Measurements from ENCODE around the gene IL9R.
"Not testable (repeated sequence)": the region's sequence is repeated elsewhere in the genome, so short reads cannot be mapped to it uniquely, and the experiment has no call there.

- not testable (repeated sequence) for TF ChIP-seq CLOCK (CRISPR knock-in tag; IDR thresholded peaks at IDR 0.05; ENCODE audit: borderline replicate concordance); ZNF274 (IDR thresholded peaks at IDR 0.05; ENCODE audit: borderline replicate concordance, low read depth, low read length); ZNF311 (CRISPR knock-in tag; IDR thresholded peaks at IDR 0.05); ZNF512 (tag; IDR thresholded peaks at IDR 0.05); FOXP1 (CRISPR knock-in tag; IDR thresholded peaks at IDR 0.05); CTCF (IDR thresholded peaks at IDR 0.05 in 2 of 3, conservative IDR thresholded peaks at IDR 0.05 in 1 of 3; ENCODE audit: insufficient read depth in 2 of 3, low read depth in 1 of 3, low read length in 3 of 3); SMAD4 (CRISPR knock-in tag; conservative IDR thresholded peaks at IDR 0.05); POLR2A (conservative IDR thresholded peaks at IDR 0.05); CBFB (CRISPR knock-in tag; IDR thresholded peaks at IDR 0.05)
Observed at GRCh38 chrX:156008379-156008778, 10.9 kb downstream of the IL9R start.
